Prostate gland (tissue), 2 donors: ENCODE measurements around the gene DUSP18.
"Not testable (repeated sequence)": the region's sequence is repeated elsewhere in the genome, so short reads cannot be mapped to it uniquely, and the experiment has no call there.

Source experiments
- CTCF ChIP-seq, 4 experiments: fragments of 200-600 bp in 2 of 4; fragments of 450-650 bp in 2 of 4; sonication (generic) in 2 of 4; IDR thresholded peaks; 1 replicate in 3 of 4; 2 replicates in 1 of 4; pipeline ENCODE4 v1.5.1; 2016 to 2019; ENCODE audit warnings: antibody characterized with exemption in 4 of 4, mild to moderate bottlenecking in 2 of 4, moderate library complexity in 2 of 4
- POLR2A ChIP-seq: fragments of 450-650 bp; IDR thresholded peaks from one replicate; pipeline ENCODE4 v1.6.1; 2016; ENCODE audit warnings: antibody characterized with exemption, mild to moderate bottlenecking
- POLR2AphosphoS5 ChIP-seq: sonication (generic); formaldehyde crosslinking; IDR thresholded peaks from one replicate; pipeline ENCODE4 v1.6.1; 2017; ENCODE audit warnings: antibody characterized with exemption

GRCh38 chr22:30631469-30631868 is 36.2 kb downstream of the DUSP18 start:
- not testable (repeated sequence) for TF ChIP-seq CTCF (IDR thresholded peaks at IDR 0.05); POLR2AphosphoS5; POLR2A
